Stimulated activated CD8-positive, alpha-beta memory T cell treated with anti-CD3 and anti-CD28 coated beads, Interleukin-12 subunit alpha, Interleukin-12 subunit beta, amount 100 ng/mL, for 24 hours (primary cell): ENCODE data around the gene GALNT18.

Experiments used
- DNase-seq: peaks from one replicate; pipeline ENCODE4 v3.0.0-alpha.2; 2020; ENCODE audit errors: extremely low read depth

Gene GALNT18

GRCh38 chr11:11587122-11587521 lies 34.7 kb downstream of the GALNT18 start:
- DNase-seq = no peak

DNA sequence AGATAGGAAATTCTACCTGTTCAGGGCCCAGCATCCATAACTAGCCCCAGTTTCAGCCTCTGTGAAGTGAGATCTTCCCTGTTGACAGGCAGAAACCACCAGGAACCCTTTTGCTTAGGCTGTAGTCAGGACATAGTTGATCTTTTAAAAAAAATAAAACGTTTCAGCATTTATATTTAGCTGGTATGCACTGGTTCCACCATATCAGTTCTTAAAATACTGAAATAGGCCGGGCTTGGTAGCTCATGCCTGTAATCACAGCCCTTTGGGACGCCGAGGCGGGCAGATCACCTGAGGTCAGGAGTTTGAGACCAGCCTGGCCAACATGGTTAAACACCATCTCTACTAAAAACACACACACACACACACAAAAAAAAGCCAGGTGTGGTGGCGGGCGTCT lies 35.3 kb downstream of the GALNT18 start:
- no peak for DNase-seq

DNA sequence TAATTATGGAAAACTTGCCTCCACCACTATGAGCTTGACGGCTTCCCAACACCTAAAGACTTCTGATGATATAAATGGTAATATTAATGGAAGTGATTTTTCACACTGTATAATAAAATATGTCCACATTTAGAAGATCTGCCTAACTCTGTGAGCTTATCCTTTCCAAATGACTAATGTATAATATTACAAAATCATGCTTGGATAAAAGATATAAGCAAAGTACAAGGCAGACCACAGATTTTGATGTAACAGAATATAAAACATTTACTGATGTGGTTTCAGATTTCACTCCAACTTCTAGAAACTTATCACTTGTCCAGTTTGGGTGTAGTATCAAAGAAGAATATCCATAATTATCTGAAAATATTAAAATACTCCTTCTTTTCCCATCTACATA lies 36.9 kb downstream of the GALNT18 start:
- no peak for DNase-seq

GRCh38 chr11:11584530-11584810 lies 37.3 kb downstream of the GALNT18 start:
- no peak for DNase-seq

GRCh38 chr11:11583801-11584529 lies 37.8 kb downstream of the GALNT18 start:
- no peak for DNase-seq

DNA sequence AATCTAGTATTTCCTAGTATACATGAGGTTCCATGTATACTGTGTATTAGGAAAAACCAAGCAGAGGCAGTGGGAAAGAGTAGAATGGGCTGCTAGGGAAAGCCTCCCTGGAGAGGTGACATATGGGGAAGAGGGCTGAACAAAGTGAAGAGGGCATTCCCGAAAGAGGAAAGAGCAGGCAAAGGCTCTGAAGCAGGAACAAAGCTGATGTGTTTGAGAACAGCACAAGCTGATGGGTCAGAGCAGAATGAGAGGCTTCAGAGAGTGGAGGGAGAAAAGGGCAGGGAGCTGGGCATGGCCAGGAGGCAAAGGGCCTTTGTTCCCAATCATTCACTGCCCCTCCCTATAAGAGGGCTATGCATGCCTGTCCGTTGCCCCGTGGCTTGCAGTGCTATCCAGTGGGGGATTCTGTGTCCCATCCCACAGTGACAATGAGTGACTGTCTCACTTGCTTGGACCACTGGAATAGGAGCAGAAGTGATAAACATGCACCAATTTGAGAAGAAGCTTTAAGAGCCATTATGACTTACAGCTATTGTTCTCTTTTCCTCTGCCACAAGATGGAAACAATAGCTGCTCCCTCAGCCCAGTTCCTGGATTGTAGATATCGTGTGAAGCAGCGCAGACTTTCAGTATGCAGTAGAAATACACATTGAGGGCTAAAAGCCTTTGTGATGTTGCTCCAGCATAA lies 39.6 kb downstream of the GALNT18 start:
- no peak for DNase-seq

DNA sequence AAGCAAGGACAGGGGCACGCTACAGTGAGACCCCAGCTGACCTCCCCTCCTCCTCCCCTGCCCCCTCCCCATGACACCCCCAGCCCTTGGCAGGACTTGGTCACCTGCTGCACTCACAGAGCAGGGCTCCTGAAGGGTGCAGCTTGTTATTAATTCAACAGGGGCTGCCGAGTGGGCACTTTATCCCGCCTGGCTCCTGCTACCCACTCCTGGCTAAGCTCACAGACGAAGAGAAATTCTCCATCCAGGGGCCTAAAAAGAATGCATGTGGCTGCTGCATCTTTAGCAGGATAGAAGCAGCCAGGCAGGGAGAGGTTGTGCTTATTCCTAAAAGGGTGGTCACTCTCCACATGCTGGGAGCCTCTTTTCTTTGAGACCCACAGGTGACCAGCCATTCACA lies 40.3 kb downstream of the GALNT18 start:
- DNase-seq = no peak

DNA sequence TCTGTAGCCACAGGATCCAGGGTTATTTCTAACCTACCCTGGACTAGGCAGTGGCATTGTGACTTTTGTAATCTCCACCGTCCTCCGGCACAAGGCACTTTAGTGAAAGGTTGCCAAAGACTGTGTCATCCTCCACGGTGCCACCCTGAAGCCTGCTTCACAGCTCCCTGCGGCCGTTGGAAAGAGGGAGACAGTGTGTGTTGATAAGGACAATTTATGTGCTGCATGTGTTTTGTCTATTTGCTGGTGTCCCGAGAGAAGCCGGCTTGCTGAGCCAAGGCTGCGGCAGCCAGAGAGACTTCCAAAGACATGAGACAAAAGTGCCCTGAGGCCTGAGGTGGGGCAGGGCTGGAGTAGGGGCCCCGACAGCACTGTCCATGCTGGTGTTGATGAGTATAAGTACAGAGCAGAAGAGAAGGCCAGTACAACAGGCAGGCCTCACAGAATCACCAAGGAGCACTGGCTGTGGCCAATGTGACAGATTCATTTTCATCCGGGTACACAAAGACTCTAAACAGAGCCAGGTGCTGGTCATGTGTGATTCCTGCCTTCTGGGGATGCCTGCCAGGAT lies 40.9 kb downstream of the GALNT18 start:
- no peak for DNase-seq

DNA sequence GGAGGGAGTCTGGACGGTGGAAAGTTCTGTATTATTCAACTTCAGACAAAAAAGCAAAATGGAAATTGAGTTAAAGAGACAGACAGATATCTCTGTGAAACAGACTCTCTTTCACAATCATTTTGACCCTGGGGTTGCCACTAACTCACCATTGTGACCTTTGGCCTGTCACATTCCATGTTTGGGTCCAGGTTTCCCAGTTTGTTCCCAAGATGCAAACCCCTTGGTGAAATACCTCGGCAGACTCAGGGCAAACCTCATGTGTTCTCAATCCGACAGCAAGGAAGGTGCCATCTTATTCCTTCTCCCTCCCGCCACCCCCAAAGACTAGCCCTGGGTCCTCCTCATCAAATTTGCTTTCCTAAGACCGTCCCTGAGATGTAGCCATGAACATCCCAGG lies 41.8 kb downstream of the GALNT18 start:
- no peak for DNase-seq

GRCh38 chr11:11579012-11579988 lies 42.5 kb downstream of the GALNT18 start:
- DNase-seq = no peak

DNA sequence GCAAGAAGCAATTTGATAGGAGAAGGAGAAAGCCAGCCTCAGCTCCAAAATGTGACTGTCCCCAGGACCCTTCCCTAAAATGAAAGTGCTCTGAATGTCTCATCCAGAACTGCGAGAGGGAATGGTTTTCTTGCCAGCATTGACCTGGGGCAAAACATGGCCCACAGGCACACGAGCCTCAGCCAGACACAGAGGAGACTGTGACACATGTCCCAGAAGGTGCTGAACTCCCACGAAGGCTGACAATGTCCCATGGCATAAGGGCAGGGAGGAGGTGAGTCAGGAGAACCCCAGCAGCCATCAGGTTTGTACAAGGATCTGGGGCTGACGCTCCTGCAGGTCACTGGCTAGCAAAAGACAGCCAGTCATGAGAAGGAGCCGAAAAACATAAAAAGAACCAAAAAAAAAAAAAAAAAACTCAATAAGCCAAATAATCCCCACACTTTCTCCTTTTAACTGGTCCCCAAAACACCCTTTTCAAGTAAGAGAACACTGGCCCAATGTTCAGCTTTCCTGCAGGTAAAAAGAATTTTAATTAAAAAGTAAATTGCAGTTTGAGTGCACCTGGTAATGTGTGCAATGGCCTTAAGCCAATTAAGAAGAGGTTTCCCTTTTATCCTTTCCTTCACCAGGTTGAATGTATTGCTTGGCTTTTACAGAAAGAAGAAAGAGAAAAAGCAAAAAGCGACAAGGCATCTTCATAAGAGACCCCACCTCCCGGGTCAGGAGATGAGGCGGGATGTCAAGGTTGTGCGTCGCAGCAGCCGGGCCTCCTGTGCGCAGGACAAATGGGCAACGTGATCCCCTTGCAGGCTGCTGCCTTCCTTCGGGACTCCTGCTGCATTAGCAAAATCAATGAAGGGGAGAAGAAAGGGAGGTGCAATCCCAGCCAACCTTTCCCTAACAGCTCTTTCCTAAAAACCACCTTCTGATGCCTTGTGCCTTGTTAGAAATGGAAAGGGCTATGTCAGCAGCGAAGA lies 43.6 kb downstream of the GALNT18 start:
- no peak for DNase-seq

DNA sequence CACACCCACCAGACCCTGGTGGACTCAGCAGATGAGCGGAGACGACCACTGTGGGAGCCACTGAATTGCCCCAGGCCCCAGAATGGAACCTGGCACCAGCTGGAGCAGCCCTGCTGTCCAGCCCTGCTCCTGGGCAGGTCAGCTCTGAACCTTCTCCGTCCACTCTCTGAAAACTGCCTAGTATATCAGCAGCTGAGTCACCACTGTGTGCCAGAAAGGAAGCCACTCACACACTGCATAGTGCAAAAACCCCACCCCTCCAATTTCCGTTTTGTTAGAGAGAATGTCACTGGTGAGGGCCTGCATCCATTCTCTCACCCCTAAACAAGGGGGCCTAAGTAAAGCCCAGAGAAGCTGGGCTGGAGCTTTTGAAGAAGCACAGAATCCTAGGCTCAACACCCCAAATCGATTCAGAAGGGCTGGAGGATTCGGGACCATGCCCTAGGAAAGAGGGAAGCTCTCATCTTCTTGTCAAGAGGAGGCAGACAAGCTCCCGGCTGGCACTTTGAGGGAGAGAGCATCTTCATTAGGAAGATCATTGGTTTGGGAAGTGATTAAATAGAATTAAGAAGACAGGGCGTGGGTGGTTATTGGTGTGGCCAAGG lies 44.5 kb downstream of the GALNT18 start:
- no peak for DNase-seq

DNA sequence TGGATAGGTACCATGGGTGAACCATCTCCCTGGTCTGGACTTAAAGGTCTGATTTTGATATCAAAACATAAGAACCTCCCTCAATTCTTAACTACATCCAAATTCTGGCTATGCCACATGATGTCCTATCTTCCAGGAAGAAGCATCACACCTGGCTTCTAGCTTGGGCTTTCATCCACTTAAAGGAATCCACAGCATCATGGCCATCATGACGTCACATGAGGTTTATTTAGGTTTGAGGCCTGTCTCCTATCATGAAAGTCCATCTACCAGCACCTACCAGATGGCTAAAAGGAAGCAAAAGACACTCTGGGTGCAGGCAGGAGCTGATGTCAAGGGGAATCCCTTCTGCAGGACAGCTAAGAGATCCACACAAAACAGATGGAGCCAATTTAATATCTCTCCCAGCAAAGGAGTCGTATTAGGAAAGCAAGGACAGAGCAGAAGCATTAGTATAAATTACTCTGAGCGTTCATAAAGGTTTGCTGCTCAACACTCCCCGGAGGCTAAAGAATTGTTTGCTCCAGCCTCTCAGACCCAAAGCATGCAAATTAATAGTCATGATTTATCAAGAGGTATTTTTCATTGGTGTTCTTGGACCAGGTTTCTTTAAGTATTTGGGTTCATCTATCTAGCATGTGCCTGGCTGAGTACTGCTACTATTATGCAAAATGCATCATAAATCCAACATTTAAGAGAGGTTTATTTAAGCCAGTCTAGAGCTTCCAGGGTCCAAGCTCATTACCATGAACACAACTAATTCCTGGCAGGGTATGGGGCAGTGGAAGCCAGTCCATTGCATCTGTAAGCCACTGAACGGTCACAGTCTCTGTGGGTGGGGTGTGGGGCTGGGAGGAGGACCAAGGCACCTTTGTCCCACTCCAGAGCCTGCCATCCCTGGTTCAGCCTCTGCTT lies 47.2 kb downstream of the GALNT18 start:
- DNase-seq = no peak

DNA sequence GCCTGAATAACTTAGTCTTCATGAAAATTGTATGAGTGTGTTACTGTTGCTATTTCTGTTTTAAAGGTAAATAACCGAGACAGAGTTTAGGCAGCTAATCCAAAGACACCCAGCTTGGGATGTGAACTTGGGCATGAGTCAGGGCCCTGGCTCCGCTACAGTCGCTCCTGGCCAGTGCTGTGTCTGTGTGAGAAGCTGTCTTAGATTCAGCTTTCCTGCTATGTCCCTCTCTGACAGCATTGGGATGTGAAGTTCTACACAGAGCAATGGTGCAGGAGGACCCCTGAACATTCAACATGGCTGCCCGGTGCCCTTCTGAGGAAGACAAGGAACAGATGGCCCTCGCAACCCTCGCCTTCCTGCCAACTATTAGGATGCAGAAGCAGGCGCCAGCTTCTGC lies 49.4 kb downstream of the GALNT18 start:
- no peak for DNase-seq

GRCh38 chr11:11571893-11572292 lies 49.9 kb downstream of the GALNT18 start:
- no peak for DNase-seq

DNA sequence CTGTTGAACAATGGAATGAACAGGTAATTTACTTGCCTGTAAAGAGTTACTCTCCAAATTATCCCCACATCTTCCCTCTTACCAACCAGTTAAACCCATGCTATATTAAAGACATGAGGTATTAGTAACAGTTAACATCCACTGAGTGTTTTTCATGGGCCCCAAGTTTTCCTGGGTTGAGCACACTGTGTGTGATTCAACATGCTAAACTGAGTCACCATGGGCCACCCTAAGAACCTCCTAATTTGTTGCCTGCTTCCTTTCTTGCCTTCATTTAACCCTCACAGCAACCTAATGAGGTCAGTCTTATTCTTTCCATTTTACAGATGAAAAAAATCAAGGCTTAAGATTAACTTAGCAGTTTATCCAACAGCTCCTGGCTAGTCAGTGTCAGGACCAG lies 51.0 kb downstream of the GALNT18 start:
- DNase-seq = no peak

DNA sequence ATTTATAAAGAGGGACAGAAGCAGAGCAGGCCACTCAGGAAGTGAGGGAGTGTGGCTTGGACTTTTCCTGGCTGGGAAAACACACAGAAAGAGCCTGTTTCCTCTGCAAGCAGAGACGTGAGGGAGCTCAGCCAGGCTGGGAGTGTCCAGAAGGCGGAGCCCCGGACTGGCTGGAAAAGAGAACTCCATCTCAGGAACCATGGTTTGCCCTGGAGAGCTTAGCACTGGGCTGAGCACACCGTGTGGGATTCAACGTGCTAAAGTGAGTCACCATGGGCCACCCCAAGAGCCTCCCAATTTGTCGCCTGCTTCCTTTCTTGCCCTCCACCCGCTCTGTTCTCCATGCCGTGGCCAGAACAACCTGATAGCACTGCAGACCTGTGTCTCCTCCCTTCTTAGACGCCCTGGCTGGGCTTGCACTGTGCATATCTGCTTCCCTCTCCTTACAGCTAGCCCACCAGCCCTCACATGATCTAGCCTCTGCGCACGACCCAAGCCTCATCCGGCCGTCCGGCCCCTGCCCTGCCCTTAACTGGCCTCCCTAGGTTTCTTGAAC lies 51.8 kb downstream of the GALNT18 start:
- no peak for DNase-seq

DNA sequence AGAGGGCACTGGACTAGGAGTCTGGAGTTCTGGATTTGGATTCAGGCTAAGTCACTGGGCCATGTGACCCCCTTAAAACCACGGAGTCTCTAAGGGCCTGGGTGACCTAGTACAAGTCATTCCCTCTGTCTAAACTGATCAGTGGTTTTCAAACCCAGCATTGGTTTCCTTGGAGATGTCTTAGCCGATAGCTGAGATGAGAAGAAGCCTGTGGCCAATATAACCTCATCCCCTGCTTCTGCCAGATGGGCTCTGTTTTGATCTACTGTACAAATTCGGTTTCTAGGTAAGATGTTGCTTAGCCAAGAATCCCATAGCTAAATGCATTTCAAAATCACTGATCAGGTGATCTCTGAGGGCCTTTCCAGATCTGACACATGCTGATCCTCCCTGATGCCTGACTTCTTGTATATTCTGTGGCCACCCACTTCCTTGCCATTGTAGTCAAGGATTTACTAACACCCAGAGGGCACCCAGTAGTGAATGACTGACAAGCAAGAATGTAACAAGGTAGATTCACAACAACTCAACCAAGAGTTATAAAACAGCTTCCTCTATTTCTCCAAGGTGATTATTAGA lies 53.1 kb downstream of the GALNT18 start:
- no peak for DNase-seq
